ENCODE results near the gene ATP23.

DNA sequence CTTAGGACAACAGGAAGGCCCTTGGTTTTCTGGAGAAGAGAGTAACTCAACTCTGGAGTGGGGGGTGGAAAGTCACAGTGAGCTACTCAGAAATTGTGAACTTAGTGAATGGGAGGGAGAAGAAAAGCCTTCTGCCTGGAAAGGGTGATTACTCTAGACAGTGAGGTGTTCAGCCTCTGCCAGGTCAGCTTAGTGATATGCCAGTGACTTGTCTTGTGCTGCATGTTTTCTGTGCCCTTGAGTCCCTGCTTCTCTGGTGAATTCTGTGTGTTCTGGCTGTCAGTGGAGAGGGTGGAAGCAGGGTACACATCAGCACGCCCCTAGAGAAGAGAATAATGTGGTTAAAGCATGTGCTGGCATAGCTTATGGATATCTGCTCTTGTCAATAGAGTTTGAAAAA, 13.4 kb downstream of the ATP23 start:
- no peak for TF ChIP-seq REST (IDR thresholded peaks at IDR 0.05; ENCODE audit: insufficient read depth in 1 of 2, low read depth in 2 of 2, low read length in 2 of 2)
- TF ChIP-seq POLR2AphosphoS5 (IDR thresholded peaks at IDR 0.05; ENCODE audit: low read depth, low read length), result no peak
- TF ChIP-seq FOXP2 (optimal IDR thresholded peaks at IDR 0.05; ENCODE audit: borderline replicate concordance, extremely low read depth, extremely low read length, insufficient read depth), result no peak
- no peak for TF ChIP-seq SIN3A (IDR thresholded peaks at IDR 0.05; ENCODE audit: borderline replicate concordance, insufficient read depth, low read length)
- TF ChIP-seq TAF1 (IDR thresholded peaks at IDR 0.05; ENCODE audit: borderline replicate concordance, insufficient read depth, low read length), result no peak
